GM12878 (cell line): ENCODE data around the gene ANAPC10. TPM values are rescaled to one million over a fixed set of nuclear protein-coding genes. Genes with fewer than 3 reads are reported as not detected.

Experiments
- HSF1 ChIP-seq: fragments of 150-350 bp; IDR thresholded peaks from 2 replicates; pipeline ENCODE4 v1.6.1; 2014; ENCODE audit warnings: mild to moderate bottlenecking, low read depth, low read length
- IRF4 ChIP-seq: IDR thresholded peaks from 2 replicates; pipeline ENCODE4 v1.6.1; 2011; ENCODE audit warnings: low read depth, low read length
- KDM1A ChIP-seq: fragments of 200-600 bp; sonication (generic); IDR thresholded peaks from 2 replicates; pipeline ENCODE4 v1.6.1; 2016; ENCODE audit warnings: borderline replicate concordance
- MEF2B ChIP-seq: fragments of 450-650 bp; IDR thresholded peaks from 2 replicates; pipeline ENCODE4 v1.6.1; 2018; ENCODE audit warnings: mild to moderate bottlenecking, moderate library complexity; ENCODE audit not compliant: partially characterized antibody, poor library complexity, severe bottlenecking
- NKRF ChIP-seq: fragments of 450-650 bp; conservative IDR thresholded peaks from 2 replicates; pipeline ENCODE4 v1.6.1; 2017; ENCODE audit warnings: mild to moderate bottlenecking, moderate library complexity
- POLR2A ChIP-seq: IDR thresholded peaks from 2 replicates; pipeline ENCODE4 v1.6.1; 2011; ENCODE audit warnings: low read depth, mild to moderate bottlenecking, low read length
- RUNX3 ChIP-seq: IDR thresholded peaks from 2 replicates; pipeline ENCODE4 v1.6.1; 2012; ENCODE audit warnings: low read length, inconsistent platforms
- SMC3 ChIP-seq: IDR thresholded peaks from 2 replicates; pipeline ENCODE4 v1.6.1; 2011; ENCODE audit warnings: low read length, improper control_type of control experiment, borderline replicate concordance
- SUZ12 ChIP-seq: fragments of 200-600 bp; sonication (generic); IDR thresholded peaks from one replicate; pipeline ENCODE4 v1.6.1; 2018; ENCODE audit warnings: antibody characterized with exemption, mild to moderate bottlenecking; ENCODE audit not compliant: unreplicated experiment
- YBX1 ChIP-seq: fragments of 450-650 bp; IDR thresholded peaks from 2 replicates; pipeline ENCODE4 v1.6.1; 2016; ENCODE audit warnings: antibody characterized with exemption
- ZNF622 ChIP-seq: fragments of 450-650 bp; IDR thresholded peaks from 2 replicates; pipeline ENCODE4 v1.6.1; 2017; ENCODE audit warnings: mild to moderate bottlenecking, inconsistent platforms
- polyA plus RNA-seq, 11 experiments: library from polyadenylated mRNA; depleted of rRNA in 4 of 11; unstranded in 6 of 11; stranded (reverse) in 5 of 11; fragments of >200 nt; fragmentation: Nextera tagmentation in 4 of 11; fragmentation: Illumina TruSeq in 1 of 11; extraction: Ambion mirVana in 4 of 11; extraction: Trizol in 1 of 11; gene quantifications; 1 replicate in 1 of 11; 2 replicates in 10 of 11; pipeline versions ENCODE4 v1.2.1 to v1.2.3, GENCODE V29; 2011 to 2016; ENCODE audit warnings: inconsistent platforms in 2 of 11, missing spikeins in 2 of 11, low read depth in 1 of 11
- total RNA-seq, 4 experiments: library from RNA; depleted of rRNA in 3 of 4; stranded (reverse); fragments of >200 nt in 3 of 4; fragmentation: Illumina TruSeq in 1 of 4; extraction: Trizol in 1 of 4; gene quantifications; 2 replicates each; pipeline versions ENCODE4 v1.2.1 to v1.2.3, GENCODE V29; 2013 to 2021
- TF ChIP-seq, protein P1 (sequence below): fragments of 450-650 bp; IDR thresholded peaks from 2 replicates; pipeline ENCODE4 v1.6.1; 2017; ENCODE audit warnings: low read depth, mild to moderate bottlenecking, moderate library complexity
- TF ChIP-seq, protein P2 (sequence below): fragments of 450-650 bp; formaldehyde crosslinking; IDR thresholded peaks from 2 replicates; pipeline ENCODE4 v1.4.0; 2022; ENCODE audit warnings: mild to moderate bottlenecking, moderate library complexity
- TF ChIP-seq, protein P3 (sequence below): IDR thresholded peaks from 2 replicates; pipeline ENCODE4 v1.6.1; 2012; ENCODE audit warnings: improper control_type of control experiment, low read depth, low read length; ENCODE audit not compliant: insufficient replicate concordance

ANAPC10 gene
- total and polyA plus RNA-seq, 10 of the 15 experiments (the other 5 are each of a cell fraction or from before 2014, with no cell fraction given): 23.8 to 73.7 (median 48.5) TPM

DNA sequence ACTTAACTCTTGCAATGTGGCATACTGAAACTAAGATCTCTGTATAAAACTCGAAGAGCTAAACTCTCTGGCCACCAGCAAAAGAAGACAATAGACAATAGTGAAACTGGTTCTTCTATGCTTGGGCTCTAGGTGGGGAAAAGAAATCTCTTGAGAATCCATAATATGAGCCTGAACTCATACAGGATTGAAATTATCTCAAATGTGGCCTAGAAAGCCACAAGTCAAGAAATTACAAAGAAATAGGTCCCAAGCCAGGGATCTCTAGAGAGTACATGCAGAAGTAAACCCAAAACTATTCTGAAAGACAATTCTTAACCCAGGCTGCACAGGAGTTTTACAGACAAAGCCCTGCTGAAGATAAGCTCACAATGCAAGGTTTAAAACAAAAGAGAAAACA lies 127.4 kb downstream of the ANAPC10 start (continued):
- TF ChIP-seq HSF1 (no peak), YBX1 (0 out of 2 replicates have a peak, but pooled peaks have one; percentile 45), KDM1A (no peak), ZNF622 (no peak), NKRF (no peak), MEF2B (peak; percentile 98), SMC3 (no peak; the same call in 1 of the 2 replicates), SUZ12 (no peak), IRF4 (peak; percentile 9; the same call in 1 of the 2 replicates), RUNX3 (peak; percentile 77; the same call in 1 of the 2 replicates), POLR2A (no peak)
- TF ChIP-seq, protein P1, sequence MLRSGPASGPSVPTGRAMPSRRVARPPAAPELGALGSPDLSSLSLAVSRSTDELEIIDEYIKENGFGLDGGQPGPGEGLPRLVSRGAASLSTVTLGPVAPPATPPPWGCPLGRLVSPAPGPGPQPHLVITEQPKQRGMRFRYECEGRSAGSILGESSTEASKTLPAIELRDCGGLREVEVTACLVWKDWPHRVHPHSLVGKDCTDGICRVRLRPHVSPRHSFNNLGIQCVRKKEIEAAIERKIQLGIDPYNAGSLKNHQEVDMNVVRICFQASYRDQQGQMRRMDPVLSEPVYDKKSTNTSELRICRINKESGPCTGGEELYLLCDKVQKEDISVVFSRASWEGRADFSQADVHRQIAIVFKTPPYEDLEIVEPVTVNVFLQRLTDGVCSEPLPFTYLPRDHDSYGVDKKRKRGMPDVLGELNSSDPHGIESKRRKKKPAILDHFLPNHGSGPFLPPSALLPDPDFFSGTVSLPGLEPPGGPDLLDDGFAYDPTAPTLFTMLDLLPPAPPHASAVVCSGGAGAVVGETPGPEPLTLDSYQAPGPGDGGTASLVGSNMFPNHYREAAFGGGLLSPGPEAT: peak; percentile 44; the same call in 1 of the 2 replicates
- TF ChIP-seq, protein P2, sequence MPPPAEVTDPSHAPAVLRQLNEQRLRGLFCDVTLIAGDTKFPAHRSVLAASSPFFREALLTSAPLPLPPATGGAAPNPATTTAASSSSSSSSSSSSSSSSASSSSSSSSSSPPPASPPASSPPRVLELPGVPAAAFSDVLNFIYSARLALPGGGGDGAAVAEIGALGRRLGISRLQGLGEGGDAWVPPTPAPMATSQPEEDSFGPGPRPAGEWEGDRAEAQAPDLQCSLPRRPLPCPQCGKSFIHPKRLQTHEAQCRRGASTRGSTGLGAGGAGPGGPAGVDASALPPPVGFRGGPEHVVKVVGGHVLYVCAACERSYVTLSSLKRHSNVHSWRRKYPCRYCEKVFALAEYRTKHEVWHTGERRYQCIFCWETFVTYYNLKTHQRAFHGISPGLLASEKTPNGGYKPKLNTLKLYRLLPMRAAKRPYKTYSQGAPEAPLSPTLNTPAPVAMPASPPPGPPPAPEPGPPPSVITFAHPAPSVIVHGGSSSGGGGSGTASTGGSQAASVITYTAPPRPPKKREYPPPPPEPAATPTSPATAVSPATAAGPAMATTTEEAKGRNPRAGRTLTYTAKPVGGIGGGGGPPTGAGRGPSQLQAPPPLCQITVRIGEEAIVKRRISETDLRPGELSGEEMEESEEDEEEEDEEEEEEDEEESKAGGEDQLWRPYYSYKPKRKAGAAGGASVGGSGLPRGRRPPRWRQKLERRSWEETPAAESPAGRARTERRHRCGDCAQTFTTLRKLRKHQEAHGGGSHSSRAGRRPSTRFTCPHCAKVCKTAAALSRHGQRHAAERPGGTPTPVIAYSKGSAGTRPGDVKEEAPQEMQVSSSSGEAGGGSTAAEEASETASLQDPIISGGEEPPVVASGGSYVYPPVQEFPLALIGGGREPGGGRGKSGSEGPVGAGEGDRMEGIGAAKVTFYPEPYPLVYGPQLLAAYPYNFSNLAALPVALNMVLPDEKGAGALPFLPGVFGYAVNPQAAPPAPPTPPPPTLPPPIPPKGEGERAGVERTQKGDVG: no peak
- TF ChIP-seq, protein P3, sequence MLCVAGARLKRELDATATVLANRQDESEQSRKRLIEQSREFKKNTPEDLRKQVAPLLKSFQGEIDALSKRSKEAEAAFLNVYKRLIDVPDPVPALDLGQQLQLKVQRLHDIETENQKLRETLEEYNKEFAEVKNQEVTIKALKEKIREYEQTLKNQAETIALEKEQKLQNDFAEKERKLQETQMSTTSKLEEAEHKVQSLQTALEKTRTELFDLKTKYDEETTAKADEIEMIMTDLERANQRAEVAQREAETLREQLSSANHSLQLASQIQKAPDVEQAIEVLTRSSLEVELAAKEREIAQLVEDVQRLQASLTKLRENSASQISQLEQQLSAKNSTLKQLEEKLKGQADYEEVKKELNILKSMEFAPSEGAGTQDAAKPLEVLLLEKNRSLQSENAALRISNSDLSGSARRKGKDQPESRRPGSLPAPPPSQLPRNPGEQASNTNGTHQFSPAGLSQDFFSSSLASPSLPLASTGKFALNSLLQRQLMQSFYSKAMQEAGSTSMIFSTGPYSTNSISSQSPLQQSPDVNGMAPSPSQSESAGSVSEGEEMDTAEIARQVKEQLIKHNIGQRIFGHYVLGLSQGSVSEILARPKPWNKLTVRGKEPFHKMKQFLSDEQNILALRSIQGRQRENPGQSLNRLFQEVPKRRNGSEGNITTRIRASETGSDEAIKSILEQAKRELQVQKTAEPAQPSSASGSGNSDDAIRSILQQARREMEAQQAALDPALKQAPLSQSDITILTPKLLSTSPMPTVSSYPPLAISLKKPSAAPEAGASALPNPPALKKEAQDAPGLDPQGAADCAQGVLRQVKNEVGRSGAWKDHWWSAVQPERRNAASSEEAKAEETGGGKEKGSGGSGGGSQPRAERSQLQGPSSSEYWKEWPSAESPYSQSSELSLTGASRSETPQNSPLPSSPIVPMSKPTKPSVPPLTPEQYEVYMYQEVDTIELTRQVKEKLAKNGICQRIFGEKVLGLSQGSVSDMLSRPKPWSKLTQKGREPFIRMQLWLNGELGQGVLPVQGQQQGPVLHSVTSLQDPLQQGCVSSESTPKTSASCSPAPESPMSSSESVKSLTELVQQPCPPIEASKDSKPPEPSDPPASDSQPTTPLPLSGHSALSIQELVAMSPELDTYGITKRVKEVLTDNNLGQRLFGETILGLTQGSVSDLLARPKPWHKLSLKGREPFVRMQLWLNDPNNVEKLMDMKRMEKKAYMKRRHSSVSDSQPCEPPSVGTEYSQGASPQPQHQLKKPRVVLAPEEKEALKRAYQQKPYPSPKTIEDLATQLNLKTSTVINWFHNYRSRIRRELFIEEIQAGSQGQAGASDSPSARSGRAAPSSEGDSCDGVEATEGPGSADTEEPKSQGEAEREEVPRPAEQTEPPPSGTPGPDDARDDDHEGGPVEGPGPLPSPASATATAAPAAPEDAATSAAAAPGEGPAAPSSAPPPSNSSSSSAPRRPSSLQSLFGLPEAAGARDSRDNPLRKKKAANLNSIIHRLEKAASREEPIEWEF: peak; percentile 87
